Body of pancreas (tissue), 4 donors: ENCODE data around the gene KATNB1. TPM values are rescaled to one million over a fixed set of nuclear protein-coding genes. Genes with fewer than 3 reads are reported as not detected.

ENCODE experiments used
- ATAC-seq: fragments of 150-250 bp; one replicate; pipeline ENCODE4 v1.9.1; 2016
- DNase-seq, 4 donors: peaks; one replicate each; pipeline ENCODE4 v3.0.0-alpha.2; 2019
- H3K27ac ChIP-seq, 4 donors: fragments of 200-600 bp; sonication (generic); 1 replicate in 3 of 4; 2 replicates in 1 of 4; pipeline versions ENCODE4 v1.5.1 to v1.6.1; 2016 to 2019; ENCODE audit warnings: mild to moderate bottlenecking in 1 of 4, mixed read lengths in 1 of 4, moderate library complexity in 1 of 4
- H3K27me3 ChIP-seq, 2 donors: fragments of 200-600 bp; sonication (generic); one replicate each; pipeline ENCODE4 v1.6.0; 2016; ENCODE audit warnings: mild to moderate bottlenecking in 1 of 2
- H3K36me3 ChIP-seq, 2 donors: fragments of 200-600 bp; sonication (generic); replicated peaks in 1 of 2; 2 replicates each; pipeline ENCODE4 v1.5.1; 2016; ENCODE audit warnings: low read depth in 2 of 2; ENCODE audit not compliant: insufficient read depth in 1 of 2
- H3K4me1 ChIP-seq: fragments of 200-600 bp; sonication (generic); one replicate; pipeline ENCODE4 v1.6.0; 2016
- H3K4me3 ChIP-seq, 2 donors: fragments of 200-600 bp; sonication (generic); 1 replicate in 1 of 2; 2 replicates in 1 of 2; pipeline ENCODE4 v1.5.1; 2016 to 2019
- H3K9me3 ChIP-seq, 3 donors: fragments of 200-600 bp; sonication (generic); 1 replicate in 2 of 3; 2 replicates in 1 of 3; pipeline ENCODE4 v1.5.1; 2016
- POLR2A ChIP-seq, 3 donors: fragments of 450-650 bp; IDR thresholded peaks; one replicate each; pipeline ENCODE4 v1.6.1; 2016; ENCODE audit warnings: antibody characterized with exemption in 3 of 3, mild to moderate bottlenecking in 2 of 3
- WGBS, 2 donors: methylation state at CpG; one replicate each; pipeline ENCODE4 v1.1.5; 2017; 5-methylcytosine and 5-hydroxymethylcytosine counted together
- intact Hi-C: fragments of 100-400 bp; cut with DNase I; formaldehyde crosslinking; loops from one replicate; pipeline ENCODE4 v1.15.1; 2023
- total RNA-seq, 2 donors: library from RNA; depleted of rRNA; stranded (reverse); fragments of >200 nt; gene quantifications; one replicate each; pipeline ENCODE4 v1.1.0, GENCODE V29; 2016
- TF ChIP-seq, protein P1 (sequence below), 7 experiments: fragments of 450-650 bp in 4 of 7; fragments of 200-600 bp in 3 of 7; sonication (generic) in 3 of 7; IDR thresholded peaks; one replicate each; pipeline ENCODE4 v1.5.1; 2016 to 2019; ENCODE audit warnings: antibody characterized with exemption in 7 of 7

The KATNB1 gene
- total RNA-seq, 2 donors from 2014 or later: 13.7 to 14.2 TPM

DNA sequence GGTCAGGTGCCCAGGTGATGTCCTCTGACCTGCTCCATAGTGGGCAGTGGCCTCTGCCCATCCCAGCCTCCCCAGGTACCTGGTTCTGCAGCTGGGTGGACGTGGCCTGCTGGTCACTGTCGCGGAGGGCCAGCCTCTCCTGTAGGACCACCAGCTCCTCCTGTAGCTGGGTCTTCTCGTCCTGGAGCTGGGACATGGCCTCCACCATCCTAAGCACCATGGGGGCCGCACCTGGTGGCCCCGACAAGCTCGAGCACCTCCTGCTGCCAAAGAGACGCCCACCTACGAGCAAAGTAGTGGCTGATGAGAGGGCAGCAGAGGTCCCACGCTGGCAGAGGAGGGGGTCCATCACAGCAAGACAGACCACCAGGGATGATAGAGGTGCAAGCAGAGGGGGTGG lies 49.8 kb downstream of the KATNB1 start:
- Histone ChIP-seq H3K4me3 (no peak overlapping the region), H3K4me1 (peaks cover 25% of the 10 kb centered on the region), H3K9me3 (no peaks in the 10 kb centered on the region), H3K27me3 (no peaks in the 10 kb centered on the region), H3K36me3 (peaks cover 0 to 7% of the 10 kb centered on the region in 2 donors), H3K27ac (peak overlapping the region in 1 of 4 donors; percentile 35)
- TF ChIP-seq, protein P1, sequence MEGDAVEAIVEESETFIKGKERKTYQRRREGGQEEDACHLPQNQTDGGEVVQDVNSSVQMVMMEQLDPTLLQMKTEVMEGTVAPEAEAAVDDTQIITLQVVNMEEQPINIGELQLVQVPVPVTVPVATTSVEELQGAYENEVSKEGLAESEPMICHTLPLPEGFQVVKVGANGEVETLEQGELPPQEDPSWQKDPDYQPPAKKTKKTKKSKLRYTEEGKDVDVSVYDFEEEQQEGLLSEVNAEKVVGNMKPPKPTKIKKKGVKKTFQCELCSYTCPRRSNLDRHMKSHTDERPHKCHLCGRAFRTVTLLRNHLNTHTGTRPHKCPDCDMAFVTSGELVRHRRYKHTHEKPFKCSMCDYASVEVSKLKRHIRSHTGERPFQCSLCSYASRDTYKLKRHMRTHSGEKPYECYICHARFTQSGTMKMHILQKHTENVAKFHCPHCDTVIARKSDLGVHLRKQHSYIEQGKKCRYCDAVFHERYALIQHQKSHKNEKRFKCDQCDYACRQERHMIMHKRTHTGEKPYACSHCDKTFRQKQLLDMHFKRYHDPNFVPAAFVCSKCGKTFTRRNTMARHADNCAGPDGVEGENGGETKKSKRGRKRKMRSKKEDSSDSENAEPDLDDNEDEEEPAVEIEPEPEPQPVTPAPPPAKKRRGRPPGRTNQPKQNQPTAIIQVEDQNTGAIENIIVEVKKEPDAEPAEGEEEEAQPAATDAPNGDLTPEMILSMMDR (IDR thresholded peaks at IDR 0.05): no peak
- no peak for TF ChIP-seq POLR2A (IDR thresholded peaks at IDR 0.05)
- intact Hi-C loops: no loop called here
- no peak for DNase-seq
- ATAC-seq: no peak
- WGBS, 2 donors: 96 to 100% methylated on average over 3 to 10 of the region's 10 CpGs

DNA sequence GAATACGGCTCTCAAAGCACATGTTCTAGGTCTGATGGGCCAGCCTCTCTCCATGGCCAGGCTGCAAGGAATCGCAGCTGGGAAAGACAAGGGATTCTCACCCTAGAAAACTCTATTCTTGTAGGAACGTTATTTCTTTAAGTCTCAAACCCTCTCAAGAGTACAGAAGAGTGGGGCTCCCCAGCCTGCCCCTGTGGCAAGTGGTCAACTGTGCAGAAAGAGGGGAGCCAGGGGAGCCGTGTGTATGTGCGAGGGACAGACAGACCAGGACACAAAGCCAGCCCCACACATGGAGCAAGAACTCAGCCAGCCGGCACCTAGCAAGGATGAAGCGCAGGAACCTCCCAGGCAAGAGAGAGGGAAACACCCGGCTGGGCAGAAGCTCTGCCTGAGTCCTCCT lies 50.4 kb downstream of the KATNB1 start:
- no peak for ATAC-seq
- H3K36me3 ChIP-seq: peaks cover 0 to 7% of the 10 kb centered on the region in 2 donors
- no peak for DNase-seq
- H3K27me3 ChIP-seq: no peaks in the 10 kb centered on the region
- TF ChIP-seq POLR2A (IDR thresholded peaks at IDR 0.05): no peak
- TF ChIP-seq, protein P1 (IDR thresholded peaks at IDR 0.05): no peak
- H3K27ac ChIP-seq: peak overlapping the region in 1 of 4 donors; percentile 35
- intact Hi-C loops: no loop called here
- 90 to 92% methylated on average over 7 to 8 of the region's 8 CpGs for WGBS, 2 donors
- H3K9me3 ChIP-seq: no peaks in the 10 kb centered on the region
- peaks cover 29% of the 10 kb centered on the region for H3K4me1 ChIP-seq
- no peak overlapping the region for H3K4me3 ChIP-seq

DNA sequence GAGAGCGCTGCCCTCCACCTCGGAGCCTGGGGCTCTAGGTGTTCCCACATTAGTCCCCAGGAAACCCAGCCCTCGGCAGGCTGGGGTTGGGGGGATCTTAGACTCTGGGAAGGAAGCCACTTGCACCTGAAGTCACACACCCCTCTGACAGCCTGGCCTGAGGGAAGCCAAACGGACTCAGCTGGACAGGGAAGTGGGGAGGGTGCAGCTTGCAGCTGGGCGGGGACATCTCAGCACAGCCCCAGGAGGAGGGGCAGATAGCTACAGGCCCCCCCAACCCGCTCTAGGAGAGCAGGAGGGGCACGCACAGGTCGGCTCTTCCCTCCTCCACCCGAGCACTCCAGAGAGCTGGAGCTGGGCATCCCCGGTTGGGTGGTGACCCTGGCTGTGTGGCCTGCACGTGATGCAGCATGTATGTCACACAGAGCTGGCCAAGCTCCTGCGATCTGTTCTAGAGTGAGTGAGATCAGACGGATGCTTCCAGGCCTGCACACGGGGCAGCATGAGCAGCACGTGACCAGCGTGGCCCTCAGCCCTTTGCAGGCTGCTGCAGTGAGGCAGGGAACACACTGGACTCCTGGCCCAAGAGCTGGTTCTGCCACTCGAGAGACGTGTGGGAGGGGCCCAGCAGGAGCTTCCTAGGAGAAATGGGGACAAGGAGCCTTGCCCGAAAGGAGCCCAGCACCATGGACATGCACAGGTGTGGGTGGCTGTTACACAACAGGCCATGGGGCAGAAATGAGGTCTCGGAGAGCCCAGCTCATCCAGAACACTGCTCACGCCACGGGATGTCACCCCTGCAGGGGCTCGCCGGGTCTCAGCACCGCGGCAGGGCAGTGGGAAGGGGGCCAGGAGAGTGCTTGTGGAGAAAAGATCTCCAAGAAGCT lies 51.3 kb downstream of the KATNB1 start:
- Histone ChIP-seq H3K4me3 (no peak overlapping the region), H3K36me3 (peaks cover 0 to 8% of the 10 kb centered on the region in 2 donors), H3K27me3 (no peaks in the 10 kb centered on the region), H3K27ac (peak overlapping the region in 1 of 4 donors; percentile 35), H3K9me3 (no peaks in the 10 kb centered on the region), H3K4me1 (peaks cover 29% of the 10 kb centered on the region)
- TF ChIP-seq, protein P1 (IDR thresholded peaks at IDR 0.05): no peak
- no peak for TF ChIP-seq POLR2A (IDR thresholded peaks at IDR 0.05)
- ATAC-seq (peak; percentile 47), DNase-seq (peak in 1 of 4 donors; percentile 71)
- intact Hi-C loops: no loop called here
- WGBS, 2 donors: 69 to 72% methylated on average over 9 to 26 of the region's 26 CpGs

DNA sequence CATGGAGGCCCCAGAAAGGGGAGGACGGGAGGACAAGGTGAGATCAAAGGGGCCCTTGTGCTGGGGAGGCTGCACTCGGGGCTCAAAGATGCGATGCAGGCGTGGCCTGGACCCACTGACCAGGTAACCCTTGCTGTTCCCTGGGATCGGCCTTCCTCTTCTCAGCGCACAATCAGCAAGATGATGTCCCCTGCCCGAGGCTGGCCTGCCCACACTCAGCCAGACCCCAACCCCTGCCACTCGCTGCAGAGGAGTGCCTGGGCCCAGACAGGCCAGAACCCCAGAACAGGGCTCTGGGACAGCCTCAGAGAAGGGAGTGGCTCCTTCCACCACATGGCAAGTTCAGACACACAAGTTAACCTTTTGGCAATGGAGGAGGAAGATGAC lies 51.9 kb downstream of the KATNB1 start:
- H3K36me3 ChIP-seq: peaks cover 0 to 8% of the 10 kb centered on the region in 2 donors

More for the DNA sequence above, 51.9 kb downstream of the KATNB1 start:
- intact Hi-C loops: no loop called here
- H3K4me3 ChIP-seq: no peak overlapping the region
- no peak for ATAC-seq
- peak overlapping the region in 1 of 4 donors; percentile 35 for H3K27ac ChIP-seq
- 65 to 78% methylated on average over 4 to 8 of the region's 8 CpGs for WGBS, 2 donors
- TF ChIP-seq, protein P1 (IDR thresholded peaks at IDR 0.05): no peak
- no peak for TF ChIP-seq POLR2A (IDR thresholded peaks at IDR 0.05)
- no peaks in the 10 kb centered on the region for H3K9me3 ChIP-seq
- H3K27me3 ChIP-seq: no peaks in the 10 kb centered on the region
- DNase-seq: no peak
- H3K4me1 ChIP-seq: peaks cover 27% of the 10 kb centered on the region
